SKM-1 (cell line): ENCODE data around the gene EPHA4.

Experiments
- DNase-seq: peaks from one replicate; lab custom pipeline; 2025; ENCODE audit not compliant: unreplicated experiment; lab: John Stamatoyannopoulos, UW

Gene EPHA4

GRCh38 chr2:221370076-221370856 is 201.8 kb downstream of the EPHA4 start:
- DNase-seq: no peak
